ENCODE results near the gene SART3.

- TF ChIP-seq, protein P1, sequence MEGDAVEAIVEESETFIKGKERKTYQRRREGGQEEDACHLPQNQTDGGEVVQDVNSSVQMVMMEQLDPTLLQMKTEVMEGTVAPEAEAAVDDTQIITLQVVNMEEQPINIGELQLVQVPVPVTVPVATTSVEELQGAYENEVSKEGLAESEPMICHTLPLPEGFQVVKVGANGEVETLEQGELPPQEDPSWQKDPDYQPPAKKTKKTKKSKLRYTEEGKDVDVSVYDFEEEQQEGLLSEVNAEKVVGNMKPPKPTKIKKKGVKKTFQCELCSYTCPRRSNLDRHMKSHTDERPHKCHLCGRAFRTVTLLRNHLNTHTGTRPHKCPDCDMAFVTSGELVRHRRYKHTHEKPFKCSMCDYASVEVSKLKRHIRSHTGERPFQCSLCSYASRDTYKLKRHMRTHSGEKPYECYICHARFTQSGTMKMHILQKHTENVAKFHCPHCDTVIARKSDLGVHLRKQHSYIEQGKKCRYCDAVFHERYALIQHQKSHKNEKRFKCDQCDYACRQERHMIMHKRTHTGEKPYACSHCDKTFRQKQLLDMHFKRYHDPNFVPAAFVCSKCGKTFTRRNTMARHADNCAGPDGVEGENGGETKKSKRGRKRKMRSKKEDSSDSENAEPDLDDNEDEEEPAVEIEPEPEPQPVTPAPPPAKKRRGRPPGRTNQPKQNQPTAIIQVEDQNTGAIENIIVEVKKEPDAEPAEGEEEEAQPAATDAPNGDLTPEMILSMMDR (IDR thresholded peaks at IDR 0.05), result no peak
- no peak for TF ChIP-seq POLR2A (IDR thresholded peaks at IDR 0.05)
Observed at GRCh38 chr12:108491256-108491655, 69.7 kb downstream of the SART3 start.

Data from Peyer's patch (tissue), 4 donors.